Measurements from ENCODE around the gene SERP2. TPM values are rescaled to one million over a fixed set of nuclear protein-coding genes. Genes with fewer than 3 reads are reported as not detected.

SERP2 gene
- total RNA-seq, 1 donor from 2014 or later = 10.6 TPM

GRCh38 chr13:44355621-44356020, 18.0 kb upstream of the SERP2 start:
- no peak for DNase-seq (ENCODE audit: low spot score)

DNA sequence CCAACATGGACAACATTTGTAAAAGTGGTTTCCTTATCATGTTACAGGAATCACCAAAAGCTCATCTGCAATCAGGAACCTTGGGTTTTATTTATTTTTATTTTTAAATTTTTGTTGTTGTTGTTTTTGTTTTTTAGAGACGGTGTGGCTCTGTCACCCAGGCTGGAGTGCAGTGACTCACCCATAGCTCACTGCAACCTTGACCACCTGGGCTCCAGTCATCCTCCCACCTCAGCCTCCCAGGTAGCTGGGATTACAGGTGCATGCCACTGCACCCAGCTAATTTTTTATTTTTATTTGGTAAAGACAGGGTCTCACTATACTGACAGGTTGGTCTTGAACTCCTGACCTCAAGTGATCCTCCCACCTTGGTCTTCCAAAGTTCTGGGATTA, 13.6 kb upstream of the SERP2 start:
- no peak for DNase-seq (ENCODE audit: low spot score)

DNA sequence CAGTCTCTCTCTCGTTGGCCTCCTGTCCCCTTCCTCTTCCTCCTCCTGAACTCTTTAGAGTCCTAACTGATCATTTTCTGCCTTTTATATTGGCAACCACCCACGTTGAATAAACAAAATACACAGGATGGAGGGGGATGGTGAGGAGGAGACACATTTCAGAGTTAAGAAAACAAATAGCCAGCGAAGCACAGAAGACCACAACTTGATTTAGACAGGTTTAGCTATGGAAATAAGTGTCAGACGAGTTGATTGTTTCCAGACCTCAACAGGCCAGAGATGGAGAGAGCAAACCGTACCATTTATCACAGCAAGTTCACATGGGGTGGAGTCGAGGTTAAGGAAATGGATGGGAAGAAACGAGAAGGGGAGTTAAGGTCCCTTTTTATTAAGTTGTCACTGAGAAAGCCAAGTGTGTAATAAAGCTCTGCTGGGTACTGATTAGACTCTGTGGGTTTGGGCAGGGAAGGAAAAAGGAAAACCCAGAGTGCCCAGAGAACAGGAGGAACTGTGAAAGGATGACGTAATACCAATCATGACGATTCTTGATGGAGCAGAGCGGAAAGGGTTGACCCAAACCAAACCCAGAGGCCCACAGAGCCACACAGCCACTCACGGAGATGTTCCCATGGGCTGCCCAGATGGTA, 11.1 kb upstream of the SERP2 start:
- DNase-seq (ENCODE audit: low spot score) = no peak

- DNase-seq (ENCODE audit: low spot score) = no peak
These were observed 9.8 kb upstream of the SERP2 start for GRCh38 chr13:44363631-44364344.

GRCh38 chr13:44364345-44365000, 9.2 kb upstream of the SERP2 start:
- DNase-seq (ENCODE audit: low spot score) = no peak

DNA sequence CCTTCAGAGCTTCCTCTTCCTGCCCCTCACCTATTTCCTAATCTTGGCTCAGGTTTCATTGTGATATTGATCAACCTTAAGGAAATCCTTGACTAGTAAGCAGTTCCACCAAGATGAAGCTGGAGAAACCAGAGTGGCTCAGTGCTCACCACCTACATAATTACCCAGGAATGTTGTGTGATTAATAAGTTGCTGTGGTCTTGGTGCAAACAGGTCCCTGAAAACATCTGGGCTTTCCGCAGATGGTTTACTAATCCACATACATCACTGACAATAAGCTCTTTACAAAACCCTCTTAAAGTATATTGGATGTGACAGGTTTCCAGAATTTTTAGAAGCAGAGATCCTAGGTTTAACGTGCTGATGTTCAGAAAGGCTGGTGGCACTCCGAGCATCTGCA, 8.6 kb upstream of the SERP2 start:
- no peak for DNase-seq (ENCODE audit: low spot score)

GRCh38 chr13:44365899-44366298, 7.7 kb upstream of the SERP2 start:
- no peak for DNase-seq (ENCODE audit: low spot score)

GRCh38 chr13:44368062-44368591, 5.5 kb upstream of the SERP2 start:
- no peak for DNase-seq (ENCODE audit: low spot score)

DNA sequence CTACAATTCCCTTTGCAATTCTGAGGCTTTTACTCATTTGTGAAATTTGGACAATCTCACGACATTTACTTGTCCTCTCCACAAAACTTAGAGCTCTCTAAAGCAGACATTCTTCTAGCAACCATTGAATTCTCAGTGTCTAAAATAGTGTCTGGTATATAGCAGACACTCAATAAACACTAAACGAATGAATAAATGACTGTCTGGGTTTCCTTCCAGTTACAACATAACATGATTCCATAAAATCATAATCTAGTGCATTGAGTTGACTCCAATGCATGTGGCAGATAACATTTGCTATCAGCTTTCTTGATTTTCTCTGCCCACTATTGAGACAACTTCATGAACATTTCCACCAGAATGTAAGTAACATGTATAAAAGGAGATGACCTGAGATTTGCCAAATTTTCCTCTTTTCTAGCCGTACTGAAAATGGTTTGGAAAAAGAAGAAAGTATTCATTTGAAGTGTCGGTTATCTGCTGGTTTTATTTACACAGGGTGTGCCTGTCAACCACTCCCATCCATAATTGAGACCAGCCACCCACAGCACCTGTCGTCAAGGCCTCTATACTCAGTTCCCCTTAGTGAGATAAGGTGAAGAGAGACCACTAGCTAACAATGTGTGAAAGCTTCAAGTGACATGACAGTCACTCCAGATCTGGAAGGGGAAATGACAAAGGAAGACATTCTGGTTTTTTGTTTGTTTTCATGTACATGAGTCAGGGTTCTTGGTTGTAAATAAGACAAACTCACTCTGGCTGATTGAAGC, 4.8 kb upstream of the SERP2 start:
- no peak for DNase-seq (ENCODE audit: low spot score)

DNA sequence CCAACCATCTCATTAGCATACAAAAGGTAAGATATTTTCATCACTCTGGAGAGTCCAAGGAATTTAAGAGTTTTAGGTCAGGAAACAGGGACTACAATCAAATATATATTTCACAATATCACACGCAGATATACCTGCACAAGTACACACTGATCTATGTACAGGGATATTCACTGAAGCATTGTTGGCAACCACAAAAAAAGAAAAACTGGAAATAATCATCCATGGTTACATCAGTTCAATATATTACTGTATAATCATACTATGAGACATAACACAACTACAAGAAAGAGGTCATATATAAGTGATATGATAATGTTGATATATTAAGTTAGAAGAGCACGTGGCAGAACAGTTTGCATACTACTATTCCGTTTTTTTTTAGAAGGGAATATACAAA, 2.2 kb upstream of the SERP2 start:
- no peak for DNase-seq (ENCODE audit: low spot score)

GRCh38 chr13:44373247-44373600, 400 bp upstream of the SERP2 start:
- no peak for DNase-seq (ENCODE audit: low spot score)

DNA sequence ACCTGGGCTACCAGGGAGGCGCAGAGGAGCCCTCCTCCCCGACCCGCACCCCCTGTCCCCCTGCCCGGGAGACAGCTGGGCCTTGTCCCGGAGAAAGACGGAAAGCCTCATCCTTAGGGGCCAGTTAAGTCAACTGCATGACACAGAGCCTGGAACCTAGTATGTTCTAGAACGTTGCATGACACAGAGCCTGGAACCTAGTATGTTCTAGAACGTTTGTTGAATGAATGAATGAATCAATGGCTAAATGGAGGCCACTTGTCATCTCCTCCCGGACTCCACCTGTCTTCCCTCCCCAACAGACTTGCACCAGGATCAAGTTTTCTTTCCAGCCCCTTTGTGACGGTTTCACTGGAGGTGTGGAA, 706 bp downstream of the SERP2 start:
- no peak for DNase-seq (ENCODE audit: low spot score)

- DNase-seq (ENCODE audit: low spot score) = no peak
These were observed 4.7 kb downstream of the SERP2 start for GRCh38 chr13:44378277-44378676.

GRCh38 chr13:44379885-44380284, 6.3 kb downstream of the SERP2 start:
- no peak for DNase-seq (ENCODE audit: low spot score)

- DNase-seq (ENCODE audit: low spot score) = no peak
These were observed 7.0 kb downstream of the SERP2 start for GRCh38 chr13:44380404-44381165.

- no peak for DNase-seq (ENCODE audit: low spot score)
These were observed 9.1 kb downstream of the SERP2 start for GRCh38 chr13:44382635-44383145.

GRCh38 chr13:44383945-44384344, 10.3 kb downstream of the SERP2 start:
- DNase-seq (ENCODE audit: low spot score) = no peak

DNA sequence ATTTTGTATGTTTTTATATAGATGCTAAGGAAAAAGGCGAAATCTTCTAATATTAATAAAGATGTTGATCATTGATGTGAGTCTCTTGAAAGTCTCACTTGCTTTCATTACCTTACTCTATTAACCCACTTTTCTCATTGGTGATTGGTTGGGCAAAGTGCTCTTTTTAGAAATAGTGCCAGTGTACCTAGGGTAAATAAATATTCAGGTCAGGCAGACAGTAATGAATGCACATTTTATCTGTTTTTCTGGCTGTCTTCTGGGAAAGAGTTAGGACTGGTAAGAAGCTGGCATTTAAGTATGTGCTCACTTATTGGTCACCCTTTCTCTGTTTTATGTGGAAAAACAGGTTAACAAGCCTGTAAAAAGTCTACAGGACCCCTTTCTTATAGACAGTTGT, 11.2 kb downstream of the SERP2 start:
- no peak for DNase-seq (ENCODE audit: low spot score)

DNA sequence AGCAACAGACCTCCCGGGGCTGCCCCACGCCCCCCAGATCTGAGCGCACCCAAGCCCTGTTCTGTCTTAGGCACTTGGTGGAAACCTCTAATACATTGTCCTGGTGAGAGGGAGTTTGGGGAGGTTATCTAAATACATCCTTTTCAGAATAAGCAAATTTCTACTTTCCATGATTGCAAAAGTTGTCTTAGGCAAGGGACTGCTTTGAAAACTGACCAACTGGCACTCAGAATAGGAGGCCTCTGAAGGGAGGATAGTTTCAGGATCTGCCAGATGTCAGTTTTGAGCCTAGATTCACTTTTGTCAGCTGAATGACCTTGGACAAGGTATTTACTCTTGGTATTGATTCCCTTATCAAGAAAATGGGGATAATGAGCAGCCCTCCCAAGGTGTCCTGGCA, 11.8 kb downstream of the SERP2 start:
- no peak for DNase-seq (ENCODE audit: low spot score)

- no peak for DNase-seq (ENCODE audit: low spot score)
These were observed 12.2 kb downstream of the SERP2 start for GRCh38 chr13:44385847-44386246.

- no peak for DNase-seq (ENCODE audit: low spot score)
These were observed 13.4 kb downstream of the SERP2 start for GRCh38 chr13:44386913-44387556.
